Stimulated activated naive B cell treated with anti-CD40 and anti-IgM and Interleukin-4, amounts not matched to agents 10 μg/mL and 1 μg/mL and 100 μg/mL, for 72 hours (primary cell): Measurements from ENCODE around the gene ACTR3C.

Experiments
- ATAC-seq, 2 donors: fragments of 150-1000 bp; cut with Tn5 transposase; replicated peaks; 2 replicates each; pipeline ENCODE4 v1.10.0; 2021; ENCODE audit warnings: moderate library complexity in 1 of 2
- DNase-seq: peaks from one replicate; pipeline ENCODE4 v3.0.0; 2021
- H3K27ac Mint-ChIP-seq: one replicate; pipeline ENCODE4 v1.8.0; 2022; ENCODE audit warnings: mild to moderate bottlenecking, mixed read lengths
- H3K27me3 Mint-ChIP-seq, 2 donors: one replicate each; pipeline ENCODE4 v1.8.0; 2022; ENCODE audit warnings: mixed read lengths in 2 of 2
- H3K36me3 Mint-ChIP-seq, 2 donors: one replicate each; pipeline ENCODE4 v1.8.0; 2022; ENCODE audit warnings: mixed read lengths in 2 of 2, mild to moderate bottlenecking in 1 of 2
- H3K4me1 Mint-ChIP-seq, 2 donors: one replicate each; pipeline ENCODE4 v1.8.0; 2022; ENCODE audit warnings: mixed read lengths in 2 of 2, mild to moderate bottlenecking in 1 of 2
- H3K4me3 Mint-ChIP-seq, 2 donors: one replicate each; pipeline ENCODE4 v1.8.0; 2022; ENCODE audit warnings: mild to moderate bottlenecking in 2 of 2, mixed read lengths in 2 of 2, moderate library complexity in 1 of 2
- H3K9me3 Mint-ChIP-seq, 2 donors: one replicate each; pipeline ENCODE4 v1.8.0; 2022; ENCODE audit warnings: mixed read lengths in 2 of 2, mild to moderate bottlenecking in 1 of 2

ACTR3C gene

DNA sequence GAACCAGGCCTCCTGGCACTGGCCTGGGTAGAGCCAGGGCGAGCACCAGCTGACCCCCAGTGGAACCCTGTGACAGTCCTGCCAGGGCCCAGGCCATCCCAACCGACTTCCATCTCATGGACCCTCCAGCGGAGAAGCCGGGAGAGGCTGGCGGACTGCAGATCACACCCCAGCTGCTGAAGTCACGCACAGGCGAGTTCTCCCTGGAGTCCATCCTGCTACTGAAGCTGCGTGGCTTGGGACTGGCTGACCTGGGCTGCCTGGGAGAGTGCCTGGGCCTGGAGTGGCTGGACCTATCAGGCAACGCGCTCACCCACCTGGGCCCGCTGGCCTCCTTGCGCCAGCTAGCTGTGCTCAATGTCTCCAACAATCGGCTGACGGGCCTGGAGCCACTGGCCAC lies 13.4 kb upstream of the ACTR3C start:
- Mint-ChIP-seq H3K27ac (peak overlapping the region; percentile 31), H3K9me3 (no peaks in the 10 kb centered on the region), H3K4me1 (peaks cover 20 to 26% of the 10 kb centered on the region in 2 donors), H3K27me3 (peaks cover 18 to 19% of the 10 kb centered on the region in 2 donors), H3K36me3 (peaks cover 37 to 39% of the 10 kb centered on the region in 2 donors), H3K4me3 (no peak overlapping the region)
- ATAC-seq, result no peak
- DNase-seq, result no peak

GRCh38 chr7:150335774-150336112 lies 12.4 kb upstream of the ACTR3C start:
- H3K4me3 Mint-ChIP-seq, result no peak overlapping the region
- no peak for DNase-seq
- H3K36me3 Mint-ChIP-seq, result peaks cover 42 to 47% of the 10 kb centered on the region in 2 donors
- no peaks in the 10 kb centered on the region for H3K9me3 Mint-ChIP-seq
- H3K27ac Mint-ChIP-seq, result no peak overlapping the region
- peaks cover 17 to 20% of the 10 kb centered on the region in 2 donors for H3K4me1 Mint-ChIP-seq
- ATAC-seq, result no peak
- H3K27me3 Mint-ChIP-seq, result peaks cover 9 to 11% of the 10 kb centered on the region in 2 donors

- peaks cover 4 to 6% of the 10 kb centered on the region in 2 donors for H3K27me3 Mint-ChIP-seq
- H3K9me3 Mint-ChIP-seq, result no peaks in the 10 kb centered on the region
- DNase-seq (no peak), ATAC-seq (no peak)
- no peak overlapping the region for H3K27ac Mint-ChIP-seq
- H3K4me3 Mint-ChIP-seq, result no peak overlapping the region
- H3K4me1 Mint-ChIP-seq, result peaks cover 14 to 17% of the 10 kb centered on the region in 2 donors
- peaks cover 40 to 44% of the 10 kb centered on the region in 2 donors for H3K36me3 Mint-ChIP-seq
Measured at GRCh38 chr7:150335108-150335773, 11.9 kb upstream of the ACTR3C start.

- ATAC-seq (no peak), DNase-seq (no peak)
- Mint-ChIP-seq H3K9me3 (no peaks in the 10 kb centered on the region), H3K36me3 (peaks cover 36 to 40% of the 10 kb centered on the region in 2 donors), H3K4me3 (no peak overlapping the region), H3K4me1 (peaks cover 2 to 5% of the 10 kb centered on the region in 2 donors), H3K27me3 (no peaks in the 10 kb centered on the region), H3K27ac (no peak overlapping the region)
Measured at GRCh38 chr7:150334108-150334507, 10.8 kb upstream of the ACTR3C start.

DNA sequence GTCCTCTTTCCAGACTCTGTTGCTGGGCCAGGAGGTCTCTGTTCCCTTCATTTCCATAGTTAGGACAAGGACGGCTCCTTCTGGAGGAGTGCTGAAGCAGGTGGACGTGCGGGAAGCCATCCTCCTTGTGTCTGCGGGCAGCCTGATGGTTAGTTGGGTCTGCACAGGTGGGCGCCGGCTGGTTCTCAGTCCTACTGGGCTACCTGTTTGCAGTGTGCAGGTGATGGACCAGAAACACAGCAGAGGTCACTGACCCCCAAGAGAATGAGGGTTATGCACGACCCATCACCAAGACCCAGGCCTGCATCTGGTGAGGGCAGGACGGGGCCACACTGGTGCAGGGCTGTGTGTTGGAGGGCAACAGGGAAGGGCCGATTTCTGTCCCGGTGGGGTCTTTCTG lies 10.3 kb upstream of the ACTR3C start:
- H3K27me3 Mint-ChIP-seq, result no peaks in the 10 kb centered on the region
- DNase-seq, result no peak
- ATAC-seq, result no peak
- no peaks in the 10 kb centered on the region for H3K9me3 Mint-ChIP-seq
- H3K27ac Mint-ChIP-seq, result no peak overlapping the region
- H3K4me1 Mint-ChIP-seq, result peaks cover under 1 to 2% of the 10 kb centered on the region in 2 donors
- H3K36me3 Mint-ChIP-seq, result peaks cover 37 to 40% of the 10 kb centered on the region in 2 donors
- H3K4me3 Mint-ChIP-seq, result no peak overlapping the region

- Mint-ChIP-seq H3K27me3 (no peaks in the 10 kb centered on the region), H3K36me3 (peaks cover 35 to 38% of the 10 kb centered on the region in 2 donors), H3K9me3 (no peaks in the 10 kb centered on the region), H3K4me1 (peaks cover 0 to 2% of the 10 kb centered on the region in 2 donors), H3K27ac (peak overlapping the region; percentile 31), H3K4me3 (no peak overlapping the region)
- DNase-seq (no peak), ATAC-seq (no peak)
Measured at GRCh38 chr7:150332852-150333635, 9.7 kb upstream of the ACTR3C start.

DNA sequence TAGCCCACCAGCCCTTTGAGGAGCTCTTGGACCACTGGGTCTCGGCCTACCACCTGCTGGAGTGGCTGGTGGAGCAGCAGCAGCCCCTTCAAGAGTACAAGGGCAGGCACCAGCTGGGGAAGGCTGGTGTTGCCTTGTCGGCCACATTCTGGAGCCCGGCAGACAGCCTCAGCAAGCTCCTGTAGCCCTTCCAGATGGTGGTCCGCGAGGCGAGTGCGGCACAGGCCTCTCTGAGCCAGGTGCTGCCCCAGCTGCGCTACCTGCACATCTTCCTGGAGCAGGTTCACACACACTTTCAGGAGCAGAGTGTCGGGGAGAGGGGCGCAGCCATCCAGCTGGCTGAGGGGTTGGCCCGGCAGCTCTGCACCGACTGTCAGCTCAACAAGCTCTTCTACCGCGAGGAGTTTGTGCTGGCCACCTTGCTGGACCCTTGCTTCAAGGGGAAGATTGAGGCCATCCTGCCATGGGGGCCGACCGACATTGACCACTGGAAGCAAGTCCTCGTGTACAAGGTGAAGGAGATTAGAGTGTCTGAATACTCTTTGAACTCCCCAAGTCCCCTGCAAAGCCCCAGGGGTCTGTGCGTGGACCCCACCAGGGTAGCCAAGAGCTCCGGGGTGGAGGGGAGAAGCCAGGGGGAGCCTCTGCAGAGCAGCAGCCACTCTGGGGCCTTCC lies 7.0 kb upstream of the ACTR3C start:
- Mint-ChIP-seq H3K27ac (no peak overlapping the region), H3K4me1 (peaks cover 5 to 19% of the 10 kb centered on the region in 2 donors), H3K4me3 (no peak overlapping the region), H3K27me3 (no peaks in the 10 kb centered on the region), H3K36me3 (peaks cover 35 to 38% of the 10 kb centered on the region in 2 donors), H3K9me3 (no peaks in the 10 kb centered on the region)
- no peak for ATAC-seq
- no peak for DNase-seq

DNA sequence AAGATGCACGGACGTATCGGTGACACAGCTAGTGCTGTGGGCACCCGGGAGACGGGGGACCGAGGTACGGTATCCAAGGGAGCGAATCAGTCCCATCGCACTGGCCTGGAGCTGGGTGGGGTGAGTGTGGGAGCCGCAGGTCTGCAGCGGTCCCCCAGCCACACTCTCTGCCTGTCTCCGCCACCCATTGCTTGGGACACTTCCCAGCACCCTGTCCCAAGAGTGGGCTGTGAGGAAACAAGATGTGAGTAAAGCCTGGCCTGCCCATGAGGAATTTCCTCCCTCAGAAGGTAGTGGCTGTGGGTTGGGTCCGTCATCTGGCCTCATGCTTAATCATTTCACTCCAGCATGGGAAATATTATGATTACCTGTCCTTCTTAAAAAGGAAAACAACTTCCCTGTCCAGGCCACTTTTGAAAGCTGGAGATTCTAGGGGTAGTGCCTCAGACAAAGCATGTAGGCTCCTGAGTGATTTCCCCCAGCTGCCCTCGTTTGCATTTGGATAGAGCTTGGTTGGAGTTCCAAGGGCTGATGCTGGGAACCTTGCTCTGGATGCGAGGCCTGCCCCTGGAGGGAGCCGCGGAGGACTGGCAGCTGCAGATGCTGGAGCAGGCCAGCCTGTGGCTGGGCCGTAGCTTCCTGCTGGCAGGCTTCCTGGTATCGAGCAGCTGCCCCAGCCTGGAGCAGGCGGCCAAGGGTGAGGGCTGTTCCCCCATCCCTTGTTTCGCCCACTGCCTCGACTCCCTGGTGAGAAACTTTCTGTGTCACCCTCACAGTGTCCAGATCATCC lies 6.2 kb upstream of the ACTR3C start:
- Mint-ChIP-seq H3K9me3 (no peaks in the 10 kb centered on the region), H3K27me3 (no peaks in the 10 kb centered on the region), H3K4me1 (peaks cover 12 to 27% of the 10 kb centered on the region in 2 donors), H3K4me3 (no peak overlapping the region), H3K36me3 (peaks cover 43 to 46% of the 10 kb centered on the region in 2 donors), H3K27ac (no peak overlapping the region)
- ATAC-seq, result no peak
- no peak for DNase-seq

DNA sequence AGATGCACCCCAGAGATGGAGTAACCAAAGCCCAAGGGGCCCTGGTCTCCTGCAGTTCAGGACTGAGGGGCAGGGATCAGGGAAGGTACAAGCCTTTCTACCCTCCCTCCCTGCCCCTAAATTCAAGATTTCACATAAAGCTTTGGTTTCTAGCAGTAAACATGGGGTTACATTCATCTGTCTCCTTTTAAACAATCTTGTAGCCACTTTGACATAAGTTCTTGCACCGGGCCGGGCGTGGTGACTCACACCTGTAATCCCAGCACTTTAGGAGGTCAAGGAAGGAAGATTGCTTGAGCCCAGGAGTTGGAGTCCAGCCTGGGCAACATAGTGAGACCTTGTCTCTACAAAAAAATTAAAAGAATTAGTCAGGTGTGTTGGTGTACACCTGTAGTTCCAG lies 4.0 kb upstream of the ACTR3C start:
- Mint-ChIP-seq H3K4me3 (no peak overlapping the region), H3K27ac (no peak overlapping the region), H3K36me3 (peaks cover 42 to 46% of the 10 kb centered on the region in 2 donors), H3K27me3 (no peaks in the 10 kb centered on the region), H3K4me1 (peaks cover 24 to 47% of the 10 kb centered on the region in 2 donors), H3K9me3 (no peaks in the 10 kb centered on the region)
- DNase-seq, result no peak
- no peak for ATAC-seq

DNA sequence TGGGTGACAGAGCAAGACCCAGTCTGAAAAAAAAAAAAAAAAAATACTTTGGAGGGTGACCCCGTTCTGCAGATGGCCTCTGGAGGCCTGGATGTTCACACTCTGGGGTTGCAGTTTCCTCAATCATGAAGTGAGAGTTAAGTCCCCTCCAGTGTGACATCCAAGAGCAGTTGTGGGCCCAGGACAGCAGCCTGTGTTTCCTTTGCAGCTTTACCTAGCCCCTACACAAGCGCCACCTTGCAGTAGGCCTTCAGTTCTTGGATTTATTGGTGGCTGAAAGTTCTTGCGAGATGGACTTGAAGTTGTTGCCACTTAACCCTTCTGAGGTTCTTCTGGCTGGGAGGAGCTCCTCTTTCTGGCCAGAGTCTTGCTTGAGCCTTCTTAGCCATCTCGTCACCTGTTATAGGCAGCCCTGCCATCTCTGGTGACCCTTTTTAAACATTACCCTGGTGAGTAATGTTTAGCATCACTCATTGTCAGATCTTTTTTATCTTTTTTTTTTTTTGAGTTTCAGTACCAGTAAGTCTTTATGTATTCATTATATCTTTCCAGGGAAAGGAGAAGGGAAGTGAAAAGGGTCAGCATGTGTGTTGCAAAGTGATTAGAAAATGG lies 3.4 kb upstream of the ACTR3C start:
- Mint-ChIP-seq H3K27me3 (no peaks in the 10 kb centered on the region), H3K4me3 (no peak overlapping the region), H3K4me1 (peaks cover 28 to 53% of the 10 kb centered on the region in 2 donors), H3K36me3 (peaks cover 42 to 46% of the 10 kb centered on the region in 2 donors), H3K9me3 (no peaks in the 10 kb centered on the region), H3K27ac (no peak overlapping the region)
- no peak for DNase-seq
- peak in 1 of 2 donors; percentile 24 for ATAC-seq

- H3K4me3 Mint-ChIP-seq, result no peak overlapping the region
- no peak for ATAC-seq
- no peak overlapping the region for H3K27ac Mint-ChIP-seq
- no peaks in the 10 kb centered on the region for H3K9me3 Mint-ChIP-seq
- H3K27me3 Mint-ChIP-seq, result no peaks in the 10 kb centered on the region
- H3K36me3 Mint-ChIP-seq, result peaks cover 37 to 39% of the 10 kb centered on the region in 2 donors
- no peak for DNase-seq
- H3K4me1 Mint-ChIP-seq, result peaks cover 34 to 59% of the 10 kb centered on the region in 2 donors
Measured at GRCh38 chr7:150325901-150326300, 2.6 kb upstream of the ACTR3C start.

DNA sequence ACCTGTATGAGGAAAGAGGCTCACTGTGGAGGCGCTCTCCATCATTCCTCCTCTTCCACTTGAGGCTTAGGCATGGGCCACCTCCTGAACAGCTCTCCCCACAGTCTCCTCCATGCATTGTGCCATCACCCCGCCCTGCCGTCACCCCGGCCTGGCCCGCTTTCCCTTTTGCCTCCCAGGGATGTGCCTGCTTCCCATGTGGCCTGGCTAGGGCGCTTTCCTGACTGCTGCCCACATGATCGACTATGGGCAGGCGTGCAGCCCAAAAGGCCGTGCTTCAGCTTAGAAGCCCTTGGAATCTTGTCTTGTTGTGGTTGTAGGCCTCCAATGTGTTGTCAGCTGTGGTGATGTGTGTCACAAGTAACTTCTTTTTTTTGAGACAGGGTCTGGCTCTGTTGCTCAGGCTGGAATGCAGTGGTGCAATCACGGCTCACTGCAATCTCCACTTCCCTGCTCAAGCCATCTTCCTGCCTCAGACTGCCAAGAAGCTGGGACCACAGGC lies 1.8 kb upstream of the ACTR3C start:
- Mint-ChIP-seq H3K27me3 (no peaks in the 10 kb centered on the region), H3K9me3 (no peaks in the 10 kb centered on the region), H3K27ac (no peak overlapping the region), H3K4me1 (peaks cover 38 to 64% of the 10 kb centered on the region in 2 donors), H3K4me3 (peak overlapping the region; percentile 96 to 97), H3K36me3 (peaks cover 37 to 39% of the 10 kb centered on the region in 2 donors)
- no peak for DNase-seq
- ATAC-seq, result no peak

- H3K9me3 Mint-ChIP-seq, result no peaks in the 10 kb centered on the region
- no peak for ATAC-seq
- peaks cover 41 to 71% of the 10 kb centered on the region in 2 donors for H3K4me1 Mint-ChIP-seq
- H3K27me3 Mint-ChIP-seq, result no peaks in the 10 kb centered on the region
- peaks cover 37 to 39% of the 10 kb centered on the region in 2 donors for H3K36me3 Mint-ChIP-seq
- no peak for DNase-seq
- H3K27ac Mint-ChIP-seq, result peak overlapping the region; percentile 25
- H3K4me3 Mint-ChIP-seq, result peak overlapping the region; percentile 96 to 97
Measured at GRCh38 chr7:150324373-150324961, 1.1 kb upstream of the ACTR3C start.
